Suppressor macrophage treated with lipopolysaccharide for 1 hour (primary cell): ENCODE results near the gene HAP1.
"Not testable (repeated sequence)": the region's sequence is repeated elsewhere in the genome, so short reads cannot be mapped to it uniquely, and the experiment has no call there.

Source experiments
- DNase-seq, 3 donors: peaks; one replicate each; pipeline ENCODE4 v3.0.0-alpha.2; 2020 to 2022

The HAP1 gene

DNA sequence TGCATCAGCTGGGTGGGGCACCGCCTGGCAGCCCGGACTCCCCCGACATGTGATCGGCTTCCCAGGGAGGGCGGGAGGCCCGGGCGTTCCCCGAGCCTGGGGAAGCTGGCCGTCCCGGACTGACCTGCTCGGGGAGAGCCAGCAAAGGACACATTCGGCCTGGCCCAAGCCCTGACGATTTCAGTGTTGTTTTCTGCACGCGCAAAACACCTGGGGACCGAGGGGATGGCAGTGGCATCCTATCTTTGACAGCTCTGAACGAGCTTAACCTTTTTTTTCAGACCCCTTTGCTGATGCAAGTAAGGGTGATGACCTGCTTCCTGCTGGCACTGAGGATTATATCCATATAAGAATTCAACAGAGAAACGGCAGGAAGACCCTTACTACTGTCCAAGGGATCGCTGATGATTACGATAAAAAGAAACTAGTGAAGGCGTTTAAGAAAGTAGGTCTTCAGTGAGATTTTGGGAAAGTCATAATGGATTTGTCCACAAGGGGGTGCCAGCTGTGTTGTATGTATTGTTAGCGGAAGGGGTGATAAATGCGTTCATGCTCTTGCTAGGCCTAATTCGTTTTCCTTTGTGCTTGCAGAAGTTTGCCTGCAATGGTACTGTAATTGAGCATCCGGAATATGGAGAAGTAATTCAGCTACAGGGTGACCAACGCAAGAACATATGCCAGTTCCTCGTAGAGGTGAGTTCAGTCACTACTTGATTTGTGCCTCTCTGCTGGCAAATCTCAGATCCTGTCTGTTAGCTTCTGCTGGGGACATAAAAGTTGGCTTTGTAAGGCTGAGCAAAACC, 44.7 kb downstream of the HAP1 start:
- peak; percentile 78 to 82 (median 78) for DNase-seq

- DNase-seq: peak; percentile 100
These were observed 45.6 kb downstream of the HAP1 start, which contains the start of gene EIF1 for GRCh38 chr17:41688641-41689496. TSS of gene EIF1 (plus strand) at chr17:41688885. CDS start at chr17:41689039, 154 bp downstream.

DNA sequence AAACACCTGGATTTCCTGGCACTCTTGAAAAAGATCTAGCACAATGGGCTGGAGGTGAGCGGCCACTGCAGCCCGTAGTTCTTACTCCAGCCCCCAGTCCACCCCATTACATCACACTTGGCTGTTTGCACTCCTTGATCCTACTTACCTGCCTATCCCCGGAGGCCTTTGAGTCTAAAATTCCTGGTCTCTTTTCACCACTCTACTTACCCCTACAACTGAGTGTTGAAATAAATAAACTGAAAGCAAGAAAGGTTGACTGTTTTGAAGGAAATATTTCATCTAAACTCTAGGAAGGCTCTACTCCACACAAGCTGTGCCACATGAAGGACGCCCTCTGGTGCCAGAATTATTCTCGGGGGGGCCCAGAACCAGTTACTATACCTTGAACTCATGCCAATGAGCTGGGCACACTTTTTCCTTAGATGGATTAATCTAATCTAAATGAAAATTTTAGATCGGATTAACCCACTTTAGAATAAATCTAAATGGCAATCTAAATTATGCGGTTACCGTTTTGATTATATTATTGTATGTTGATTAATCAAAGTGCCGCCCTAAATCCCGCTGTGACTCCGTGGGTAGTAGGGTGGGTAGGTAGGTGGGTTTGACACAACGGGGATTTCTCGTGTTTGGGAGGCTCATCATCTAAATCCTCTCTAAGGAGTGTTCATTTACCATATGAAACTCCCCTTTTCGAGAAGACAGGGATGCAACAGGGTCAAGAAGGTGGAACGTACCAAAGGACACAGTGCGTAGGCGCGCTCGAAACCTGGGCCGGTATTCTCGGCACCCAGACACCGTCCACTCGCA, 46.4 kb downstream of the HAP1 start:
- DNase-seq: peak in 1 of 3 donors; percentile 50

GRCh38 chr17:41686281-41686680, 48.2 kb downstream of the HAP1 start:
- DNase-seq: peak; percentile 54 to 69 (median 56)

GRCh38 chr17:41685753-41686152, 48.7 kb downstream of the HAP1 start:
- DNase-seq: not testable (repeated sequence)

DNA sequence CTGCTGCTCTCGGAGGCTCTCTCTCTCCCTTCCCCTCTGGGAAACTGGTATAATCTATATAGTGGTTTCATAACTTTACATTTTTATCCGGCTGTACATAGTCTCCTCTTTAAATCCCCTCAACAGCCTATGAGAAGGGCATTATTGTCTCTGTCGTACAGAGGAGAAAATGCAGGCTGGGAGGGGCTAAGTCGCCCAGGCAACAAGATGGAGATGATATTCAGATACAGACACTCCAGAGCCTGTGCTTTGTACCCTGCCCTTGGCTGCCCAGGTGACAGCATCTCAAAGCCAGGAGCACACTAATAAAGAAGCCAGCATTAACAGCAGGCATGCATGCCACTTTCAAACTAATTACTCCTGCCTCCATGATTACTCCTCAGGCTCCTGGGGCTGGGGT, 50.4 kb downstream of the HAP1 start:
- no peak for DNase-seq

DNA sequence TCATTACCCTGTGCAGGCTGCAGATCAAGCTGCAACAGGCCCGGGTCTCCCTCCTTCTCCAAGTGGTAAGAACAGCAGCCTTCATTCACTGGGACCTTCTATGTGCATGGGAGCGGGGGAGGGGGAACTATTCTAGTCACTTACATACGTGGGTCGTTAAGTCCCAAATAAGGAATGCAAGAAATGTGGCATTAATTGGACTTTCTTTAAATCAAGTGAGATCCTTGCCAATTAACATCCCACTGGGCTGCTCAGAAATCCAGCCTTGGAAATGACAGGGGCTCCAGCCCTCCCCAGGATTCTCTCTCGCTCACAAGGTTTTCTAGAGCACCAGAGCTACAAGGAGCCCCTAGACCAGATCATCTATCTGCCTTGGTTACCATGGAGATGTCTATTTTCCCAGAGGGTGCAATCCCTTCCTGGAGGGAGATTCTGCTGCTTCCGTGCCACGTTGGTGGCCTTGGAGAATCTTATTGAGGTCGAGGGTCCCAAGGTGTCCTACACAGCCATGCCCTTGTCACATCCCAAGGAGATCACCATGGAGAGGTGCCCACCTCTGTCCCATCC, 50.9 kb downstream of the HAP1 start:
- no peak for DNase-seq

DNA sequence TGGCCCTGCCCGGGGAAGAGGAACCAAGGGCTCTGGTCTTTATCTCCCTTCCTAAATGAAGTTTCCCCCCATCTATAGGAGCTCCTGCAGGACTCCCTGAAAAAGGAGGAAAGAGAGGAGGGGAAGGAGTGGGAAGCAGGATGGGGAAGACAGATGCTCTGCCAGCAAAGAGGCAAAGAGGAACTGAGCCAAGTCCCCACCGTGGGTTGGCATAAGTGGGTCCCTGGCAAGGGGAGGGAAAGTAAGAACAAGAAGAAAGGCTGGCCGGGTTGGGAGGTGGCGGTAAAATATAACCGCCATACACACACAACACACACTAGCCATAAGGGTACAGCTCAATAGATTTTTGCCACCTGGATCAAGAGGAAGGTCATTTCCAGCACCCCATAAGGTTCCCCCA, 51.8 kb downstream of the HAP1 start:
- peak; percentile 53 to 68 (median 56) for DNase-seq

DNA sequence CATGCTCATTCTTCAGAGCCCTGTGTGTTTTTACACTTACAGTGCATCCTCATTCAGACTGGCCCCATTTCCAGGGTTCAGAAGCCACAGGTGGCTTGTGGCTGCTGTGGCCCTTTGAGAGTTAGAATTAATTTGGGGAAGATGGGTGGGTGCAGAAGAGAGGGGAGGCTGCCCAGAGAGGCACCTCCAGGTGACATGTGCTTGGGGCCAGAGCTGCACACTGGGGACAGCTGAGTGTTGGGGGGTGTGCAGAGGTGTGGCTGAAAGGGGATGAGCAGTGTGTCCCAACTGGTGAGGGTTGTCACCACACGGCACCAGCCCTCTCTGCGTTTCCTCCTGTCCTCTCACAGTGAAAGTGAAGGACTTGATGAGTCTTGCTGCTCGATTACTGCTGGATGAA, 52.7 kb downstream of the HAP1 start:
- DNase-seq: no peak

DNA sequence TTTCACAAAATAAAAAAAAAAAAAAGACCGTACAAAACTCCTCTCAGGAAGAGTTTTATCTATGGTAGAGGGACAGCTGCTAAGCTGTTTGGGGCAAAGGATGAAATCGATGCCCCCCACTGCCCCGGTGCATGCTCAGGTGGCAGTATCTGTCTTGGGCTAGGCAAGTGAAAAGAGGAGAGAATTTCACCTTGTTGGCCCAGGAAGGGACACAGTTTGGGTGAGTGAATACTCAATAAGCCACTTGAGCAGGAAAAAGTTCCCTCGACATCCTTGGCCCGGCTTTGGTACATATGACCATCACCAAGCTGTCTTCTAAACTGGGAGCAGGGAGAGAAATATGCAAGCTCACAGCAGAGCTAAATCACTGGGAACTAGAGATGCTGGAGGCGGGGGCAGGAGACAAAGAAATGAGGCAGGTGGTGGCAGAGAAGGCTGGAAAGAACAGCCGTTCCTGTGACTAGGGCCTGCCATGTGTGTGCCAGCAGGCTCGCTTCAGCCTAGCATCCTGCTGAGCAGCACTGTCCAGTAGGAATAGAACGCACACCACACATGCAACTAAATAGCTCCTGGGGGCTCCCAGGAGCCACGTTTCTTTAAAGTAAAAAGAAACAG, 53.9 kb downstream of the HAP1 start:
- DNase-seq: no peak

- no peak for DNase-seq
These were observed 54.6 kb downstream of the HAP1 start for GRCh38 chr17:41679740-41680425.

- DNase-seq: peak; percentile 73 to 88 (median 80)
These were observed 55.3 kb downstream of the HAP1 start for GRCh38 chr17:41678907-41679739.

DNA sequence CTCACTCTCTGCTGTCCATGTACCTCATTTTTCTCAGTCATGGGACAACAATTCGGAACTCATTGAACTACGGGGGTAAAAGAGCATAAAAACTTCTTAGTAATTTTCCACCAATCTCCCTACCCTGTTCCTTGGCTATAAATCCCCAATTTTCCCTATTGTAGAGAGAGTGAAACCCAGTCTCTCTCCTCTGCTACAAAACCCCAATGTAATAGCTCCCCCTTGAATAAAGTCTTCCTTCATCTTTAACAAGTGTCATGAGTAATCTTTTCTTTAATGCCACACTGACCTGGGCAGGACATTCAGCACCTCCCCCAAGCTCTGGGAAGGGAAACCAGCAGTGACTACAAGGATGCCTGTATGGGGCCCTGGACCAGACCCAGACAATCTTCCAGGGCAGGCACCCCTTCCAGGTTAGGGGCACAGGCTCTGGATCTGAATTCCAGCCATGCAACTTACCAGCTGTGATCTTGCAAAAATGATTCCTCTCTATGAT, 56.0 kb downstream of the HAP1 start:
- peak in 1 of 3 donors; percentile 41 for DNase-seq

DNA sequence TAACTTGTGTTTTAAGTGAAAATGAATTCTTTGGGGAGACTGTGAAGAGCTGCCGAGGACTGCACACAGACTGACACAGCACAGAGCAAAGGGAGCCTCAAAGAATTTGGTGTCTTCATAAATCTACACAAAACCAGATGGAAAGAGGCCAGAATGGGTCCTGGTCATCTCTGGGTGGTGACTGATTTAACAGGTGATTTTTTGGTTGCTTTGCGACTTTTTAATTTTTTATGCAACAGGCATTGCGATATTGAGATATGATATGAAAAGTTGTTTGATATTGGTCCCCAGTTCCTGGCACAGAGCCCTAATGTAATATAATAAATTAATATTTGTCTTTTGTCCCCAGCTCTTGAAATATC, 58.4 kb downstream of the HAP1 start:
- no peak for DNase-seq

DNA sequence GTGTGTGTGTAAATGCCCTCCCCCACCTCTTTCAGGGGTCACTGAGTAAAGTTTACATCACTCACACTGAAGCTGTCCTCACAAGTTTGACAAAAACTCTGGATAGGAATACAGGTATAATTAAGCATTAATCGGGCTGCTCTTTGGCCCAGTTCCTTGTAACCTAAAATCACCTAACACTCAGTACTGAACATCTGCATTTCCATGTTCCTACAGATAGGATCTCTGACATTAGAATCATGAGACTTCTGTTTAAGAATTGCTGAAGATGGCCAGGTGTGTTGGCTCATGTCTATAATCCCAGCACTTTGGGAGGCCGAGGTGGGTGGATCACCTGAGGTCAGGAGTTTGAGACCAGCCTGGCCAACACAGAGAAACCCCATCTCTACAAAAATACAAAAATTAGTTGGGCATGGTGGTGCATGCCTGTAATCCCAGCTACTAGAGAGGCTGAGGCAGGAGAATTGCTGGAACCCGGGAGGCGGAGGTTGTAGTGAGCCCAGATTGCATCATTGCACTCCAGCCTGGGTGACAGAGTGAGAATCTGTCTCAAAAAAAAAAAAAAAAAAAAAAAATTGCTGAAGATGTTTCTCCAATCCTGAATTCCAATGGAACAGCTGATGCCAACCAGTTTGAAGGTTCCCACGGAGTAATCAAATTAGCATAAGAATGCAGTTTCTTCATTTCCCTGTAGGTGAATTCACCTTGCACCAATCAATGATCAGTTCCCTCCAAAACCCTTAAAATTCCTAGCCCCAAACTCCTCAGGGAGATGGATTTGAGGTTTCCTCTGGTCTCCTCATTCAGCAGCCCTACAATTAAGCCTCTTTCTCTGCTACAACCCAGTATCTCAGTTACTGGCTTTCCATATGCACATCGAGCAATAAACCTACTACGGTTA, 59.0 kb downstream of the HAP1 start:
- DNase-seq: not testable (repeated sequence)
